GM18858 (cell line): Measurements from ENCODE around the gene PHLDB2.
A peak's percentile ranks its signal among the peaks of the same experiment; 100 is the strongest.

Source experiments
- ATAC-seq: cut with Tn5 transposase; IDR thresholded peaks from one replicate; pipeline ENCODE4 v1.9.1; 2021; ENCODE audit not compliant: unreplicated experiment

PHLDB2 gene

GRCh38 chr3:111989061-111989678 is 130.1 kb downstream of the PHLDB2 start:
- peak; percentile 90 for ATAC-seq

DNA sequence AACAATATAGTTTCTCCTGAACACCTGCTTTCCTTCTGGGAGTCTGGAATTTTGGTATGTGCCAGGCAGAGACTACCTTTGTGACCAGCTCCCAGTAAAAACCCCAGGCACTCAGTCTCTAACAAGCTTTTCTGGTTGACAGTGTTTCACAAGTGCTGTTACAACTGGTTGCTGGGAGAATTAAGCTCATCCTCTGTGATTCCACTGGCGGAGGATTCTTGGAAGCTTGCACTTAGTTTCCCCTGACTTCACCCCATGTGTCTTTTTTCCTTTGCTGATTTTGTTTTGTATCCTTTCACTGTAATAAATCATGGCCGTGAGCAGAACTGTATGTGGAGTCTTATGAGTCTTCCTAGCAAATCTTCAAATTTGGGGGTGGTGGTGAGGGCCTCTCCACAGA is 134.0 kb downstream of the PHLDB2 start:
- no peak for ATAC-seq

DNA sequence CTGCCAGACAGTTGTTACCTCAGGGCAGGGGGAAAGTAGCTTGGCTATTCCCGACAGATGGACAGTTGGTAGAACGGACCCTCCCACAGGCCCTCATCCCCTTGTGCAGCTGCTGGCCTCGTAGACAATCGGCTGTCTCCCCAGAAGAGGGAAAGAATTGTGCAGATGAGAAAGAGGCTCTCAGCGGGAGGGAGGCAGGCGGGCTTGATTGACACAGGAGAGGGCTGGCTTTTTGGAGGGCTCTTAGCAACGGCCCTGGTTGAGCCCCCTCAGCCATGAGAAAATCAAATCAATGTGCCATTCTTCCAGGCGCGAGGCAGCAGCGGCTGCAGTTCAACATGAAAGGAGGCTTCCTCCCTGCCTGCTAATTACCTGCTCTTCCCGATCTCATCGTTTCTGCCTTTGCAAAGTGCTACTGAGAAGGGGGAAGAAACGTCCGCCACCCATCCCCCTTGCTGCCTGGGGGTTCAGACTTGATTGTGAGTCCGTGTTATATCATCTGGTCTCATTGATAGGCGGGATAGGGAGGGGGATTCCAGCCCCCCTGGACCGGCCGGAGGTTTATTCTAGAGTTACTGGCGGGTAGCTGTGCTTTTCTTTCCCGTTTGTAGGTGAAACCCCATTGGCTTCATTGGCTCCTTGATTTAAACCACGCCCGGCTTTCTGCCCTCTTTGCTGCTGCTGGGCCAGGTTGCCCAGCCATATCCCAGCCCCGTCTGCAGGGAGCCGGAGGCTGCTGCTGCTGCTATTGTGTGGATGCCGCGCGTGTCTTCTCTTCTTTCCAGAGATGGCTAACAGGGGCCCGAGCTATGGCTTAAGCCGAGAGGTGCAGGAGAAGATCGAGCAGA is 139.8 kb downstream of the PHLDB2 start, which contains the start of gene TAGLN3:
Gene TAGLN3 (plus strand): TSS at position 287 of the 848 bp plus-strand sequence. CDS start 501 bp downstream, at position 788.
- peak; percentile 37 for ATAC-seq

- no peak for ATAC-seq
Measured at GRCh38 chr3:111999484-112000324, 140.6 kb downstream of the PHLDB2 start.

DNA sequence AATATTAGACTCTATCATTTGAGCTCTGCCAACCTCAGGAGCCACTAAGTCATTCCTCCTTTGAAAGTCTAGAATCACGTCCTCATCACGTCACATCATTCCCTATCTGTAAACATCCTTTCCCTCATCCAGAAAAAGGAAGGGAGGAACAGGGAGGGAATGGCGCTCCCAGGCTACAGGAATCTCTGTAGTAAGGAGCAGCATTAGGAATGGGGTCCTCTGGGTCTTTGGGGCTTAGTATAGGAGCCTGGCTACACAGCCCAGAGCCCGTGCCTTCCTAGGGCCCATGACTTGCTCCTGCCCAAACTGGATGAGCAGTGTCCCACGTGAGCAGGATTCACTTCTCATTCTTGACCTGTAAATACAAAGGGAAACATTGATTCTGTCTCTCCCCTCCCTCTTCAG is 141.3 kb downstream of the PHLDB2 start:
- ATAC-seq: no peak

DNA sequence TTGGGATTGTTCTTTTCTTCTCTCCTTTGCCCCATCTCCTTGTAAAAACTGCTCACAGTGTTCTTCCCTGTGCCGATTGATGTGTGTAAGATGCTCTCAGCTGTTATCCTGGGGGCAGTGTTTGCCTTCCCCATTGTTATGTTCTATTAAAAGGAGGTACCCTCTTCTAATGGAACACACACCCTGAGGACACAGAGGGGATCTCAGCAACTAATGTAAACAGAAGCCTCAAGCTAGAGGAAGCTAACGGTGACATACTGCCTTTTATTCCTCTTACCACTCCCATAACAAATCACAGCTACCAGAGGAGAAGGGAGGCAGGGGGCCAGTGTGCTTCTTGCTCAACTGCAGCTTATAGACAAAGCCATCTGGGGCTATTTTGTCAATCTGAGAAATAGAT is 141.9 kb downstream of the PHLDB2 start:
- no peak for ATAC-seq

- ATAC-seq: no peak
Measured at GRCh38 chr3:112001526-112001925, 142.5 kb downstream of the PHLDB2 start.

DNA sequence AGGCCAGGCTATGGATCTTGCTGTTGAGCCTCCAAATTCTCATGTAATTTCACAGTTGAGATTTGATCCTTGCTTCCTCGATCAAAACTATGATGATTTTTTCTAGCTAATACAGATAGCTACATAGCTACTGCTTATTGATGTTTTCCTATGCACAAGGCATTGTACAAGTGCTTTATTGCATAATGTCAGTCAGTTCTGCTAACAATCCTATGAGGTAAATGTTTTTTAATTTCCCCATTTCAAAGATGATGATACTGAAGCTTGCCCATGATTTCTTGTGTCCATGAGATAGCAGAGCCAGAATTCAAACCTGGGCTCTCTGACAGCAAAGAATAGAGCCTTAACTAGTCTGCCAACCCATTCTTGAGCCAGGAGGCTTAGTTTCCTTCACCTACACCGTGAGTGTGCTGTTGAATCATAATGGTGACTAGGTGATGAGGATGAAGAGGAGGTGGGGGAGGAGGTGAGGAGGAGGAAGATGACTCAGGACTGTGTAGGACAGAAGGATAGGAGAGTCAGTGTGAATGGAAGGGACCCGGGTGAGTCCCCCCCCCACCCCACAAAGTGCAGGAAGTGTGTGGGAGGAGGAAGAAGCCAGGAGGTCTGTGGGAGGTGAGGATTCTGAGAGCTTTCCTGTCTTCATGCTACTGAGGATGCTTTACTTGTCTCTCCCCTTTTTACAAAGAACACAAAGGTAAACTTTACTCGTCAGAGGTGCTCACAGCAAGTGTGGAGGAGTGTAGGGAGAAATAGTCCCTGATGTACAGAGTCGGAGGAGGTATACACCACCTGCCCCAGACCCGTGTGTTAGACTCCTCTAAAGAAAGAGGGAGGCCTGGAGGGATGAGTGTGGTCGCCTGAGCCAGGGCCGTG is 143.3 kb downstream of the PHLDB2 start:
- no peak for ATAC-seq

- no peak for ATAC-seq
Measured at GRCh38 chr3:112003321-112004080, 144.4 kb downstream of the PHLDB2 start.

DNA sequence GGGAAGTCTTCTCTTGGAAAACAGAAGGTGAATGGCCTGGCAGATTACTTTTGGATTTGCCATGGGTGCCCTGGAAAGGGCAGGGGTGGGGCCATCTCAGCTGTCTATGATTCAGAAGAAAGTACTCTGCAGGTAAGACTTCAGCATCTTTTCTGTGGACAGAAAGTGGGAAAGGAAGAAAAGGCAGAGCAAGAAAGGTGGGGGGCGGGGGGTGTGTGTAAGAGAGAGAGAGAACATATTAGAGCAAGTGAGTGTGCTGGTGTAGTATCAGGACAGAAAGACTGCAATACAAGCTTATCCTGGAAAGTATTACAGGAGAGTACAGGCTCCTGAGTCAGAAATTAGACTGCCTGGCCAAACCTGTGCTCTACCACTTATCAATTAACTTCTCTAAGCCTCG is 145.1 kb downstream of the PHLDB2 start:
- ATAC-seq: no peak

DNA sequence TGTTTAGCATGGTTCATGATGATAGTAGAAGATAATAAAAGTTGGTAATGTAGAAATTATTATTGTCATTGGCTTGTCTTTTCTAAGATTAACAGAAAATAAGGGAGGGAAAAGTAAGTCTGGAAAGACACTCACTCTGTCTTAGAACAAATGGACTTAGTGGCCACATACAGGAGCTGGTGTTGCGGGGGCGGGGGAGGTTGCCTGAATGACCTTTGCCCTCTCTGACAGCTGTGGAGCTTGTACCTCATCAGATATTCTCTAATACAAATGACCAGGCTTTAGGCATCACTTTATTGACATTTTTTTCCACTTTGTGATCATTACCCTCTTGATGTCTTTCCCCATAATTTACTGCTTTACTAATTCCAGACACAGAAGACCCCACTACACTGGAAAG is 145.6 kb downstream of the PHLDB2 start:
- ATAC-seq: no peak

DNA sequence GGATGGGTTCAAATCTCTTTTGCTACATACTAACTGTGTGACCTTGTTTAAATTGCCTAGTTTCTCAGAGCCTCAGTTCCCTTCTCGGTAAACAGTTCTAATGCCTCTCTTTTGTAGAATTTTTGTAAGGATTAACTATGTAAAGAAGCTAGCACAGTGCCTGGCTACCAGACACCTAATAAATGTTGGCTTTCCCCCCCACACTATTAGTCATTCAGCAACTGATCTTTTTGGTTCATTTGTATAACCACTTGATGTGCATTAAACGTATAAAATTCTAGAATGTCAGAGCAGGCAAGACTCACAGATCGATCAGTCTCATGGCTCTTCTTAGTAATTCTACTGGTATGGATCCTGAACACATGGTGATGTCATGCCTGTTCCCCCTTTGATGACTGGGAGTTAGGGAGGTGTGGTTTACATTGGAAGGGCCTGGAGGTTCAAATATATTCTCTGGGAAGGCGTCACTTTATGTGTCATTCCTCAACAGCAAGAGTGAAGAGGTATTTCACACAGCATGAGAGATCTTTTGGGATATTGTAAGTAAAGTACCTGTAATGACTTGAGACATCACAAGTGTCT is 146.1 kb downstream of the PHLDB2 start:
- ATAC-seq: no peak

DNA sequence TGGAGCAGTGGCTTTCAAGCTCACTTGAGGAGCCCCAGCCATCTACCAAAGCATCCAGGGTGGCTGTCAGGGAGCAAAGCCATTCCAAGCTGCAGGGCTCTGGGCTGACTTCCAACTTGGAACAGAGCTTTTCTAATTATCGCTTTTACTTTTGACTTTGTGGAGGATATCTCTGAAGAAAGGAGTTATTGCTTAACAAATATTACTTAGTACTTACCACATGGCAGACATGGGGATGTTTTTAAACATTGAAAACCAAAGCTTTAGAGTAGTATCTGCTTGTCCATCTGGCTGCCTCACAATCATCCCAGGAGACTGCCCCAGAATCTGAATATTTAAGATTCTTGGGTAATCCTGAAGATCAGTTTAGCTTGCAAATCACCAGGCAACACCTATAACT is 148.6 kb downstream of the PHLDB2 start:
- no peak for ATAC-seq

DNA sequence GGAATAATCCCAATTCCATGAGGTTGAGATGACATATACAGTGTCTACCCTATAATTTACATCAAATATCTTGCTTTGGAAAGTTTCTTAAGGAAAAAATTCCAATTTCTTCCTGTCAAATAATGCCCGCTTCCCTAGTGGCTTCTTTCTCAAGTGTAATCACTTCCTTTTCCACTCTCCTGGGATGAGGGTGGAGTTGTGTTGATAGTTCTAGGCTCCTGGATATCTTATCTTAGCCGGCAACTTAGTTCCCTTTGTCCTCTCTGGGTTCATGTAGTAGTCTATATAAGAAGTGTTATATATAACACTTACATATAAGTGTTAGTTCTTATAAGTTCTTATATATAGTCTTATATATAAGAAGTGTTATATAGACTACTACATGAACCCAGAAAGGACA is 150.6 kb downstream of the PHLDB2 start:
- no peak for ATAC-seq

DNA sequence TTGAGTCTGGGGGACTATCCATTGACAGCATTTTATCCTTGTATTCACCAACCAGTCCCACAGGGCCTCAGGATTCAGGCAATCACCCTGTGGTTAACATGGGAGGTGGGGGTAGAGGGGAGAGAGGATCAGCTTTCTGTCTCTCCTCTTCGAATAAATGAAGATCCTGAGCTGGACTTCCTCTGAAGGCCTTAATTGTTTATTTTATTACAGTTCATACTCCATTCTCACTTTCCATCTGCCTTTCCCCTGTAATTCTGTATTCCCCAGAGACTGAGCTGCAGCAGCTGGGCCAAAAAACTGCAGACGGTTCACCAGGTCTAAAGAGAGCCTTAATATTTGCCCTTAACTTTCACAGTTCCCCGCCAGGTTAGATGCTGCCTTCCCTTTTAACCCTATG is 151.6 kb downstream of the PHLDB2 start:
- no peak for ATAC-seq

- ATAC-seq: no peak
Measured at GRCh38 chr3:112011376-112011940, 152.4 kb downstream of the PHLDB2 start.

DNA sequence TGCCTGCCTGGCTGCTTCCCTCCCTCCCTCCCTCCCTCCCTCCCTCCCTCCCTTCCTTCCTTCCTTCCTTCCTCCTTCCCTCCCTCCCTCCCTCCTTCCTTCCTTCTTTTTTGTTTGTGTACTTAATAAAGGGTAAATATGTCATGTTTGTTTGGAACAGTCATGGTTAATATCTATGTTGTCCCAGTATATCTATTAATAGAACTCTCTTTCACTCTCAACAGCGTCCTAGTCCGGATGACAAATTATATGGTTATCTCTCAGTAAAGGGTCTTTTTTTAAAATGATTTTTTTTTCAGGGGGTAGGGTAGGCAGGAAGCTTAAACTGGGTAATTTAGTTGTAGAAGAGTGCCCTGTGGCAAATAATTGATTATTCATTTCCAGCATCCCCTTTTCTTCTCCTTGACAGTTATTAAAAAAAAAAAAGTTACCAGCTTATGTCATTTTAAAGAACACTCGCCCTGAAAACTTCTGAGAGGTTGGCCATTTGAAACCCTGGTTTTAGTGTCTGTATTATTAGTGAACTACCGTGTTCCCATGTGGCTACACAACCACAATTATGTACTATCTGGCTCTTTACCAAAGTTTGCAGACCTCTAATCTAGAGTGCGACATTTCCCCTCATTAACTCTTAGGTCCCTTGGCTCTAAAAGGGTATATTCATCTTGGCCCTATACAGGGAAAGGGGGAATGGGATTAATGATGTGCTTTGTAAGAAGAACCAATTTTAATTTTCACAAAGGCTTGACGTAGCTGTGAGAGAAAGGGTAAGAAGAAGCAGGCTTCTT is 153.3 kb downstream of the PHLDB2 start:
- ATAC-seq: no peak

- ATAC-seq: peak; percentile 83
Measured at GRCh38 chr3:112013058-112013783, 154.2 kb downstream of the PHLDB2 start.
